Middle frontal gyrus (tissue), 1 donor: Measurements from ENCODE around the gene RYR3.
"Not testable (repeated sequence)": the region's sequence is repeated elsewhere in the genome, so short reads cannot be mapped to it uniquely, and the experiment has no call there.

Experiments
- DNase-seq: peaks from one replicate; pipeline ENCODE4 v3.0.0-alpha.2; 2015; ENCODE audit warnings: low spot score; ENCODE audit errors: extremely low spot score

The RYR3 gene

DNA sequence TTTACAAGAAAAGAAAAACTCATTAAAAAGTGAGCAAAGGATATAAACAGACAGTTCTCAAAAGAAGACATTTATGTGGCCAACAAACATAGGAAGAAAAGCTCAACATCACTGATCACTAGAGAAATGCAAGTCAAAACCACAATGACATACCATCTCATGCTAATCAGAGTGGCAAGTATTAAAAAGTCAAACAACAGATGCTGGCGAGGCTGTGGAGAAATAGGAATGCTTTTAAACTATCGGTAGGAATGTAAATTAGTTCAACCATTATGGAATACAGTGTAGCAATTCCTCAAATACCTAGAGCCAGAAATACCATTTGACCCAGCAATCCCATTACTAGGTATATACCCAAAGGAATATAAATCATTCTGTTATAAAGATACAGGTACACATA is 267.1 kb downstream of the RYR3 start:
- DNase-seq: not testable (repeated sequence)

DNA sequence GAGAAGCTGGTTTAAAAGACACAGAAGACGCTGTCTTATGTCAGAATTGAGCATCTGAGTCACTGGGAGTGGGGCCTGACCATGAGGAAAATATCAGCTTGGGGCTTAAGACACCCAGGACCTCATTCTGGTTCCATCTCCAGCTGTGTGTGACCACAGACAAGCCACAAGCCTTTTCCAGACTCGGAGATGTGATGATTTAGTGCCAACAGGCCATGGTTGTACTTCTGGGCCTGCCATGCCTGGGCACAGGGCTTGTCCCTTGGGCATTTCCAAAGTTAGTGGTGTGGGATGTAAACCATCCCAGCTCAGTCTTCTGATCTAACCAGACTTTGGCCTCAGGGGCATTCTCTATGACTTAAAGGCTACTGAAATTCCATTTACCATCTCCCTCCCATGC is 269.8 kb downstream of the RYR3 start:
- DNase-seq: no peak

DNA sequence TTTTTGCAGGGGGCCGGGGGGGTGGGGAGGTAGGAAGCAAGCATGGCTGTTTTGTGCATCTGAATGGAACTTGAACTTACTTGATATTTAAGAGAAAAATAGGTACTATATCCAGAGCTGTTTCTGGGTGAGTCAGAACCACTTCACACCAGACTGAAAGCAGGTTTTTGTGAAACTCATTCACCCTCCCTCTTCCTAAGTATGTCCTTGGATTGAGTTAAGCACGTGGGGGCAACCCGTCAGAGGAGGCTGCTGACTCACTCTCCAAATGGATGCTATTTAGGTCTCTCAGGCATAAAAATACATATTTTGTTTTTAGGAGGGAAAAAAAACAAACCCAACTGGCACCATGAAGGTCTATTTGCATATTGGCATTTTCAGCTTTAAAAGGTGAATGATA is 270.3 kb downstream of the RYR3 start:
- DNase-seq: peak; percentile 46

DNA sequence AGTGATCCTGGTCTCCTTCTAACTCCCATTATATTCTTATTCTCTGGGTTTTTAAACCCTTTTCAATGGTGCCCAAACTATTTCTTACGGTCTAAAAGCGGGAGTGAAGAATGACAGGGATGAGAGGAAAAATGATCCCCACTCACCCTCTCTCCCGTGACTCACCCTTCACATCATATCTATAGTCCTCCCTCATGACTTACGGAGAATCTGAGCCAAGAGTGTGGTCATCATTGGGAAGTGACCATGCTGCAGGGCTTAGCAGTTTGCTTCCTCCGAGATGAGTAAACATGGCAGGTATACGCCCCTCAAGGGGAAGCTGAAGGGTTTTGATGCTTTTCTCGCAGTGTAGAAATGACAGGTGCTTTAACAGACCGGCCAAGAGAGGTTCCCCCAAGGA is 274.0 kb downstream of the RYR3 start:
- DNase-seq: no peak

DNA sequence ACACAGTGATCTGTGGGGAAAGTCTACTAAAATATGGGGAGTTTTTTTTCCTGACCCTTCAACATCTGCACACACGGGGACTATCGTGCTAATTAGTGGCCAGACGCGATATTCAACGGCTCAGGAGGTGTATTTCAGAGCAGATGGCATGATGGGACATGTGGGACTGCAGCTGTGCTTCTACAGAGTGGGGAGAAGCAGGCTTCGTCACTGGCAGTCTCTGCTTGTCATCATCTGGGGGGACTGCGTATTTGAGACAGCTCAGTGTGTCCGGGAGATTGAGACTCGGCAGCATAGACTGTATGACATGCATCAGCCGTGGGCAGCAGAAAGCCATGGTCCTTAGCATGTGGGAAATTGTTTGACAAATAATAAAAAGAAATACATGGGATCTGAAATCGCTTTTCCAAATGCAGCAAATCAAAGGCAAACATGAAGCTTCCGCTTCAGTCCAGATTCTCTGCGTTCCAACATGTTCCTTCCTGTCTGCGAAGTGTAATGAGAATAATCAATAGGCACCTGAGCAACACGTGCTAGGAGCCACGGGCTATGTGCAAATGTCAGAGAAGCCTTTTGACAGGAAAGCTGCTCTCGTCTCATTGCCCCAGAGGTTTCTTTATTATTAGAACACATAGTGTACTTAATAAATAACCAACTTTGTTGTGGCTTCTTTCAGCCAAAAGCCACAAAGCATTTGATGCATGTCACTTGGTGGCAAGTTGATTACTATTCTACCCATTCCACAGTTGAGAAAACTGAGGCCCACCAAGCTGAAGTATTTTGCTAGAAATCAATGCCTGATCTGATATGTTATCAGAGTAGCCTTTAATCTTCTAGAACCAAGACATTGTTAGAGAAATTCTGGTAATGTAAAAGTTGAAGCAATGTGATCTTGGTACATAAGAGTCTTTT is 276.3 kb downstream of the RYR3 start:
- no peak for DNase-seq

DNA sequence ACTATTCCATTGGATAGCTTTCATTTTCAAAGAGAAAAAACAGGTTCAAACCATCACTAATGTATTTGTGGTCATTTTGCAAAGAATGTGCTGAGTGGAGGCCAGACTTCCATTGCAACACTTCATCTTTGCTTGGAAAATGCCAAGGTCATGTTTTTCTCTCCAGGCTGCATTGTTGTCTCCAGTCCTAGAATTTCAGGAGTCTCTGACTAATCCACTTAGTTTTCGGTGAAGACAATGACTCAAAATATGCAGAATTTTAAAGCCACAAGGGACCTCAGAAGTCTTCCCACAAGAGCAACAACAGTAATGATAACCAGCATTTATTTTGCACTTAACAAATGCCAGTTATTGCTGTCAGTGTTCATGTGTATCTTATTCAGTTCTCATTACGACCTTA is 277.0 kb downstream of the RYR3 start:
- DNase-seq: no peak

DNA sequence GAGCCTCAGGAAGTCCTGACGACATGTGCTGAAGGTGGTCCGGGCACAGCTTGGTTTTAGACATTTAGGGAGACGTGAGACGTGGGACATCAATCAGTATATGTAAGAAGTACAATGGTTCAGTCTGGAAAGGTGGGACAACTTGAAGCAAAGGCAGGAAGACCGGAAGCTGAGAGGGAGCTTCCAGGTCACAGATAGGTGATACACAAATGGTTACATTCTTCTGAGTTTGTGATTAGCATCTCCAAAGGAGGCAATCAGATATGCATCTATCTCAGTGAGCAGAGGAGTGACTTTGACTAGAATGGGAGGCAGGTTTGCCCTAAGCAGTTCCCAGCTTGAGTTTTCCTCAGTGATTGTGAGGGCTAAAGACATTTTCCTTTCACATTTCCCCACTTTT is 282.1 kb downstream of the RYR3 start:
- no peak for DNase-seq

DNA sequence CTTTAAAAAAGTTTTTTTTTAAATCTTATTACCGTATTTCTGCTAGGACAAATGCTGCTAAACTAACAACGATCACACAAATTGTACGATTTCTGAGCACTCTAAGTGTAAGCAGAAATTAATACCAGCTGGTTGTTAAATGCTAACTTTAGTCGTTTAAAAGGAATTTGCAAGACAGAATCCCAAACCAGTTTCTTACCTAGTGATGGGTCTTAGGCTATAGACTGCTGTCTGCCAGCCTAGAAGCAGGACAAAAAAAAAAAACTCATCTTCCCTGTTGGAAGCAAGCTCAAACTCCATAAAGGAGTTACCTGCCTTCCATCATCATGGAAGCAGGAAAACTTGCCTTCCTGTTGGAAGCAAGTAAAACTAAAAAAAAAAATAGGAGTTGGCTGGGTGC is 287.6 kb downstream of the RYR3 start:
- not testable (repeated sequence) for DNase-seq

DNA sequence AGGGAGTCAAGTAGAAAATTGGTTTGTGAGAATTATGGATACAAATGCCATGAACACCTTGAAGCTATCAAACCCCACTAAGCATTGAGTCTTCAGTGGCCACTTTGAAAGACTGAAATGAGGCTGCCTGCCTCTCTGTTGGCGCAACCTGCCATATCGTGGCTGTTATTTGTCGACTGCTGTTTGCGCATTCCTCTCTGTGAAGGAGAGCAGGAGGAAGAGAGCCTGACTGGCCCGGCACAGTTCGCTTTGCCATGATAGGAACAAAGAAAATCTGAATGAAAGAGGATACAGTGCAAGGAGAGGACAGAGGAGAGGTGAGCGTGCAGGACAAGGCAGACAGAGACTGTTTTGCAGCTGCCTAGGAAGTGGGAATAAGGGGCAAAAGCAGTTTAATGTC is 289.4 kb downstream of the RYR3 start:
- DNase-seq: no peak

DNA sequence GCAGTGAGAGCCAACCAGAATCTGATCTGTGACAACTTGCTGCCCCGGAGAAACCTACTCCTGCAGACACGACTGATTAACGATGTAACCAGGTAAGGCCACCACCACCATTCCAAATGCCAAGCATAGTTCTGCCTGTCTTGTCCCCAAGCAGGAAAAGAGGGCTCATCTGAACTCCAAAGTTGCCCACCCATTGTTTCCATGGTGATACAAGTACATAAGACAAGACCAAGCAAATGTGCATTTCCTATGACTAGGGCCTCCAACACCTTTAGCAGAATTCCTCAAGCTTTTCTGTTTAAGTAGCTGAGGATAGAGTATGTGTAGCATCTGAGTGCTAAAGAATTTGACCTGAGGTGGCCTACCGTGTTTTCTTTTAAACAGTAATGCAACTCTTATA is 290.7 kb downstream of the RYR3 start:
- no peak for DNase-seq

DNA sequence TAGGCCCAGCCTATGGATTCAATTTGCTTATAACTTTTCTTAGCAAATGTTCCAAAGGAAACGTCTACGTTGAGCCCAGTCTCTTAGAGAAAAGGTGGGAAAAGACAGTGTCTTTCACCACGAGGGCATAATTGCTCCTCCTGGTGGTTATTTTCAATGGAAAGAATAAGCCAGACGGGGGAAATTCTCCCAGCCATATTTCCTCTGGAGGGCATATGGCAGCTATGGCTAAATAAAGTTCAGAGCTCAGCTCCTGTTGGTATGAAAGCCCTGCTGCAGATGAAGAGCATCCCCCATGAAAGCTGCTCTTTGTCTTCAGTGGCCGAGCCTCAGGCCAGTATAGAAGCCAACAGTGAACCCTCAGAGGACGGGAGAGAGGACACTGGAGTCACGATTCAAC is 297.9 kb downstream of the RYR3 start:
- no peak for DNase-seq

DNA sequence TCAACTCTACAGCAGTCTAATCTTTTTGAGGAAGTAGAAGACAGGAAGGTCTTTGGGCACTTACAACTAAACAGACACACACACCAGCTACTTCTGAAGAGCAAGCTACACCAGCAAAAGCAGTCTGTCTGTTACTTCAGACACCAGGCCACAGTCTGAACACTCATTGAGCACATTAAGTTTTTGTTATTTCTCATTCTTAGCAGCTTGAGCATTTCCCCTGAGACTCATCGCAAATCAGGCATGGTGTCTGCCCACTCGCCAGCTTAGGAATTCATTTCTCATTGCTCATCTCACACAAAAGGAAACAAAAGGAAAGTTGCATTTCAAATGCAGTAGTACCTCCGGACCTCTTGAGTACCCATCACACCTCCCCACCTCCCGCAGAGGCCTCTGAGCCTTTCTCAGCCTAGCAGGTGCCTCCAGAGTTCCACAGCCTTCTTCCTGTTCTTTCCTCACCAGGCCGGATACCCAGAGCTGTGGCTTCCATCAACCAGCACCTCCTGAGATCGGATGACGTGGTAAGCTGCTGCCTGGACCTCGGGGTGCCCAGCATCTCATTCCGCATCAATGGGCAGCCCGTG is 302.0 kb downstream of the RYR3 start:
- no peak for DNase-seq

DNA sequence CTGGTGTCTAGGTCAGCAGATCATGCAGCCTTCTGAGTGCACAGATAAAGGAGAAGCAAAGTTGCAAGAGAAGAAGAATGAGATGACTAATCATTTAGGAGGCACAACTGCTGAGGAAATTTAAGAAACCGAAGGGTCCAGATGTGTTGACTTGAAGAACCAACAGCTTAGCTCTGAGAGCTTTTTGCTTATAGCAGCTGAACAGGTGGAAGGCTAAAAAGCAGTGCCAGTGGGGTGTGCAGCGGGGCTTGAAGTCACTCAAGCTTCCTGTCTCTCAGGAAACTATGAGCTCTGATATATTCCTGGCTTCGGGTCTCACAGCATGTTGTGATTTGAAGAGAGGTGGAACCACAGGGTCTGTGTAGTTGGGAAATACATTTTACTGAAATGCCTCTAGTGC is 305.7 kb downstream of the RYR3 start:
- DNase-seq: no peak

DNA sequence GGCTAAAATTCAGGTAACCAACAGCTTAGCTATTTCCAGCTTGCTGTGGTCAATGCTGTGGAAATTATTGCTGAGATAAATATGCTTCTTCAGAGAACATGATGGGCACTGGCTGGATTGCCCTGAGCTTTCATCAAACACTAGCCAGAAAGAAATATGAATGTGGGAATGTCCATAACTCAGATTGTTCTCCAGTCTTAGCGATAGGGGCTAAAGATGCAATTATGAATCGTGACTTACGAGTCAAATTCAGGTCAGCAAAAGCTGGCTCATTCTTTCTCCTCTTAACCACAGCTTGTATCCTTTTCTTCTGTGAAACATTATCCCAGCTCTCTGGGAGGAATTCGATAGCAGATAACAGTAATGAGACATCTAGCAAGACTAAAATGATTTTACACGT is 307.6 kb downstream of the RYR3 start:
- DNase-seq: no peak

DNA sequence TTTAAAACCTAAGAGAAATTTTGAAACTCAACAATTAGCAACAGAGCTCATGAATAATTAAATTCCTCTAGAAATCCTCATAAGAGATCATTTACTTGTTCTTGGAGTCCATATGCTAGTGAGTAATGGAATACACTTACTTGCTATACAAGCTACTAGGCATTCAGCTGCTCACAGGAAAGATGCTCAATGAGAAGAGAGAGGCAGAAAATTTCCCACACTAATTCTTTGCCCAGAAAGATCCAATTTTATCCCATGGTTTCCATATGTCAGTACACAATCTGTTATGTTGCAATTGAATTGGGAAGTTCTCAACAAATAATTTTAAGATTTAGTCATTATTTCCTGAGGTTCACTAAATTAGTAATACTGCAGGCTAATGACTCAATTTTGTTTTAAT is 310.4 kb downstream of the RYR3 start:
- no peak for DNase-seq

DNA sequence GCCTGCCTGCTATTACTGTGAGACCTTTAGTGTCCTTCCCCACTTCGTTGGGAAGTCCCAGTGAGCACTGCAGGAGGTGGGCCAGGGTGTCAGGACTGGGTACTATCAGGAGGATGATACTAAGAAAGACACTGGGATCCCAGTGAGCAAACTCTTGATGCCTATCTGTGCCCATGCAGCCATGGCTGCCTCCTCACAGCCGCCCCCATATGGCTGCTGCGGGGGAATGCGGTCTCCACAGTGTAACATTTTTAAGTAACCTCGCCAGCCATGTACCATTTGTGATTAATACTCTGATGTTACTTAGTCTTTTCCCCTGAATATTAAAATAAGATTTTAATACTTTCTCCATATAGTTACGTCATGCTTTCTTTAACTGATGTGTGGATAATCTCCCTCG is 312.2 kb downstream of the RYR3 start:
- DNase-seq: no peak

DNA sequence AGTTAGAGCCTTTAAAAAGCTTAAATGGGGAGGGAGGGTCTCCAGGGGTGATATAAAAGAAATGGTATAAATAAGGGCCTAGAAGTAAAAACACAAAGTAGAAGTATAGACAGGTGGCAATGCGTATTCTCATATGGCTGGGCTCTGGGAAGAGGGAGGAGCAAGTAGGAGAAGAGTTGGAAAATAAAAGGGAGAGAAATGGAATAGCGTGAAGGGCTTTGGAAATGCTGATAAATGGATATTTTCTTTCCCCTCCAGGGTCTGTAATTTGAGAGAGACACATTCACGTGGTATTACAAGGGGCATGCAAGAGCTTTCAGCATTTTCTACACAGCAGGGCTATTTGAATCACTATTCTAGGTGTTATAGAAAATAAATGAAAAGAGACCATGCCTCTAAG is 313.7 kb downstream of the RYR3 start:
- DNase-seq: no peak

DNA sequence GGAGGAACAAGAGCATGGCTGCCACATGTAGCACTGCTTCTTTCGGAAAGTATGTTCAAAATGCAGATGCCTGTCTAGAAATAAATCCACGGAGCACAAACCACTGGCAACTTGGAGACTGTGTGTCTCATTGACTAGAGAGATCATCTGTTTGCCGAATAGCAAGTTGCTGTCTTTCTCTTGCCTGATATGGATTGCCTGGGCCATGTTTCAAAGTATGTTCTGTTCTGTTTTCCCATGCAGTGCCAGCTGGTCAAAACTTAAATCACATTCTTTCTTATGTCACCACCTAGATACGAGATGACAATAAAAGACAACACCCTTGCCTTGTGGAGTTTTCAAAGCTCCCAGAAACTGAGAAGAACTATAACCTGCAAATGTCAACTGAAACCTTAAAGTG is 318.9 kb downstream of the RYR3 start:
- no peak for DNase-seq

DNA sequence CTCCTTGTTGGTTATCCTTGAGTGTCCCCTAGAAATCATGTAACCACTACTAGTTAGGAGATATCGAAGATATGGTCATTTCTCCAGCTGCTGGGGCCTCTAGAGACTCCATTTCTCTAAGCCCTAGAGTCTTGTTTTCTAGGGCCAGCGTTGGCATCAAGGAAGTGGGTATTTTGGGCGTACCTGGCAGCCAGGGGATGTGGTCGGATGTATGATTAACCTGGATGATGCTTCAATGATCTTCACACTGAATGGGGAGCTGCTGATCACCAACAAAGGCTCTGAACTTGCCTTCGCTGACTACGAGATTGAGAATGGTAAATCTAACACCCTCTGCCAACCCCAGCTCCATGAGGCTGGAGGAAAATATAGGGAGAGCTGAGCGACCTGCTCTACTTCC is 325.5 kb downstream of the RYR3 start:
- DNase-seq: no peak

DNA sequence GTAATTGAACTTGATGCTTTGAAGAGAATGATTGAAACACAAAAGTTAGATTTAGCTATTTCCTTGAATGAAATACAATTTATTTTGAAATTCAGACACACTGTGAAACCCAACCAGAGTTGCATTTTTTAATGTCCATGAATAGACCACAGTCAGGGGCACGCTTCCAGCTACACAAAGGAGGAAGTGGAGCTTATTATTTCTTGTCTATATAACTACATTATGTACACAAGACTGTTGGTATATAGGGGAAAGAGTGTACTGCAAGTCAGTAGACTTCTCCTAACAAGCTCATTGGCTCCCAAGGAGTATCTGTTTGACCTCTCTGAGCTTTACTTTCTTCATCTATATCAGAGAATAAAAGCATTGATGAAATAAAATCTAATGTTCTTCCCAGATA is 326.2 kb downstream of the RYR3 start:
- no peak for DNase-seq

DNA sequence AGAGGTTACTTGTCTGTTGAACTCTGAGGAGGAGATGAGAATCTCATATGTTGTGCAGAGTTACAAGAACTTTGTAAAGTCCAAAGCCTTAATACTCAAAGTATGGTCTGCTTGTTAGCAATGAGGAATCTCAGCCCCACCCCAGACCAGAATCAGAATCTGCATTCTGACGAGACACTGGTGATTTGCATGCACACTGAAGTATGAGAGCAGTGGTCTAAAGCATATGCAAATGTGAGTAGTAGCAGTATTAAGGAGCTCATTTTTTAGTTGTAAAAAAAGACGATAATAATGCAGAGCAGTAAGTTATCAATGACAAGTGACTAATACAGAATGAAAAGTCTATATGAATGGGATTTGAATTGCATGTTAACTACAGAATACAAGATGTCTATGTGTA is 327.7 kb downstream of the RYR3 start:
- no peak for DNase-seq

DNA sequence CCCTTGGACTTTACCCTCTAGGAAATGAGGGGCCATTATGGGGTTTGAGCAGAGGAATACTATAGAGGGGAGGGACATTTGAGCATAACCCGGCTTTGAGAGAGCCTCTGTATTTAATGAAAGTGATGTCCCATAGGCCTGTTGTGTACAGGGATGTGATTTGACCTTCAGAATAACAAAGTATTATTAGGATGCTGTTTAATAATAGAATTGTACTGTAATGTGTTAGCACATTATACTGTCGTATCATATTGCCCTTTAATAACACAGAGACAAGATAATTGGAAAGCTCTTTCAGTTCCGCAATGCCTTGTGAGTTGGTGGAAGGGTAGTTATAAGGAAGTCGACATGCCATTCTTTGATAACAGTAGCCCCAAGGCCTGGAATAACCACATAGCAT is 328.3 kb downstream of the RYR3 start:
- no peak for DNase-seq

DNA sequence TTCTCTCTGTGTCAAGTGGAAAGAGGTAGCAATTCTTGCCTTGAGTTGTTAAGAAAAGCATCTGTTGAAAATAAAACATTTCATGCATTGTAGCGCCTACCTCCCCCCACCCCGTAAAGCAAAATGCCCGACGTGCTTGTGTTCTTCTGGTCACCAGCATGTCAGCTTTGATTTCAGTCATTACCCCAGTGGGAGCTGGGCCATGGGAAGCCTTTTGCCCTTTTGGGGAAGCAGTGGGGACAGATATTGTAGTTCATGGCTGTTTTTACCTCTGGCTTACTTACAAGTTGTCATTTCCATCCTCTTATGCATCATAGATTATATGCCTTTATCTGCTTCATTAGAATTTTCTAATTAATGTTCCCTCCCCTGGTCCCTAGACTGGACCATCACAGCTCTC is 328.7 kb downstream of the RYR3 start:
- DNase-seq: no peak
